GM12872 (cell line): ENCODE results near the gene TMEM52B.

Experiments used
- TF ChIP-seq, protein P1 (sequence below): IDR thresholded peaks from 3 replicates; pipeline ENCODE4 v1.5.1; 2011; ENCODE audit warnings: low read depth, mild to moderate bottlenecking, low read length, moderate library complexity; ENCODE audit not compliant: insufficient read depth

Gene TMEM52B

DNA sequence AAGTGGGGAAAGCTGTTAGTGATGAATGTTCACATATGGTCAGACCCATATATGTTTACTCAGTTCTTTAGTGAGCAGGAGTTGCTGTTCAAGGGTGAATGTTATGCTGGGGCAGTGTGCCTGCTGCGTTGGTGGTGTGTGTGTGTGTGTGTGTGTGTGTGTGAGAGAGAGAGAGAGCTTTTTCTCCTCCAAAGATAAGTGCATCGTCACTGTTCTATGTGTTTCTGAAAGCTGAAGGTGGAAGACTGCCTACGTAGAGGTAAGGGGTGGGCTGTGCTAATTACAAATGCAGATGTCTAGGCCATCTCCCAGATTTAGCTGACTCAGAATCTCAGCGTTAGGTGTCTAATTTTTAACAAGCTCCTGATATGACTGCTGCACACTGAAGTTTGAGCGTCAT is 44.4 kb downstream of the TMEM52B start:
- TF ChIP-seq, protein P1, sequence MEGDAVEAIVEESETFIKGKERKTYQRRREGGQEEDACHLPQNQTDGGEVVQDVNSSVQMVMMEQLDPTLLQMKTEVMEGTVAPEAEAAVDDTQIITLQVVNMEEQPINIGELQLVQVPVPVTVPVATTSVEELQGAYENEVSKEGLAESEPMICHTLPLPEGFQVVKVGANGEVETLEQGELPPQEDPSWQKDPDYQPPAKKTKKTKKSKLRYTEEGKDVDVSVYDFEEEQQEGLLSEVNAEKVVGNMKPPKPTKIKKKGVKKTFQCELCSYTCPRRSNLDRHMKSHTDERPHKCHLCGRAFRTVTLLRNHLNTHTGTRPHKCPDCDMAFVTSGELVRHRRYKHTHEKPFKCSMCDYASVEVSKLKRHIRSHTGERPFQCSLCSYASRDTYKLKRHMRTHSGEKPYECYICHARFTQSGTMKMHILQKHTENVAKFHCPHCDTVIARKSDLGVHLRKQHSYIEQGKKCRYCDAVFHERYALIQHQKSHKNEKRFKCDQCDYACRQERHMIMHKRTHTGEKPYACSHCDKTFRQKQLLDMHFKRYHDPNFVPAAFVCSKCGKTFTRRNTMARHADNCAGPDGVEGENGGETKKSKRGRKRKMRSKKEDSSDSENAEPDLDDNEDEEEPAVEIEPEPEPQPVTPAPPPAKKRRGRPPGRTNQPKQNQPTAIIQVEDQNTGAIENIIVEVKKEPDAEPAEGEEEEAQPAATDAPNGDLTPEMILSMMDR = no peak

DNA sequence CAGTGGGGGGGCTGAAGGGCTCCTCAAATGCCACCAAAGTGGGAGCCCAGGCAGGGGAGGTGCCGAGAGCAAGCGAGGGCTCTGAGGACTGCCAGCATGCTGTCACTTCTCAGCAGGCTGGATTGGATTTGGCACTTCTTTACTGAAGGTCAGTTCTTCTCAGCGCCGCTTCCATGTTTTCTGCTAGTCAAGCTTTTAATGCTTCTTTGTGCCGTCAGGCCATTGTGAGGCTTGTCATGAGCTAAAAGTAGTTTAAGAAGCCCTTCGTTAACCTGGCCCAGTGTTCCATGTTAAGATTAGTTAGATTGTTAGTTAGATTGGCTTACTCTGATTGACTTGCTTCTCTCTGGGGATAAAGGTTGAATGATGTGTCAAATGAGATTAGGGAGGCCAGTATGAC is 47.3 kb downstream of the TMEM52B start:
- TF ChIP-seq, protein P1 = no peak

DNA sequence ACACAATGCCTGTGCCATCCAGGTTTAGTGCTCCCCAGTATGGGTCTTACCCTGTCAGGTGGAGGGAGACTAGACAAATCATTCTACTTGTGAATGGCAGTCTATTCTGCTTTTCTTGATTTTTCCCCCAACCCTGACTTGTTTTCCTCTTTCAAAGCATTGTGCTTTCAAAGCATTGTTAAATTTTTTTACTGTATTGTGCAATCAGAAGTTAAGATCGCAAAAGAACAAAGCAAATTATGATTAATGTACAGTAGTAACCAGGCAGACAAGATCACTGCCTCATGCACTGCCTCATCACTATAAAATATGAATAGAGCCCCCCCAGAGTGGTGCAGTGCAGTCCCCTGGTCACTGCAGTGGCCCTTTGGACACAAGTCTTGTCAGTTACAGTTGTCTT is 47.9 kb downstream of the TMEM52B start:
- TF ChIP-seq, protein P1 = no peak

DNA sequence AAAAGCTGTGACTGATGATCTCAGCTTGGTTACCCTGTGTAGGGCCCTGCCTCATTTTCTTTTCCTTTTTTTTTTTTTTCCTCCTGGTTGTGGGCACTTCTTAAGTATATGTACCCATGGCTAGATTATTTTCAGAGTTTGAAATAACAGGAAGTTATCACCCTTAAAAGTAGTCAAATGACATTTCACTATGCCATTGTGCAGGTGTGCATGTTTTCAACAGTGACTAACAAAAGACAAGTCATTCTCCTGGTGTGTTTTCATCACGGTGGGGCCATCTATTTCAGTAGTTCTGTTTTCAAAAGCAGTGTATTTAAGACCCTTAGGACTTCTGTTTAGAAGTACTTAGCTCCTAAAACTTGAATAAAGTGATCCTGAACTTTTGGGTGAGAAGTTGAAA is 48.8 kb downstream of the TMEM52B start:
- TF ChIP-seq, protein P1 = no peak

DNA sequence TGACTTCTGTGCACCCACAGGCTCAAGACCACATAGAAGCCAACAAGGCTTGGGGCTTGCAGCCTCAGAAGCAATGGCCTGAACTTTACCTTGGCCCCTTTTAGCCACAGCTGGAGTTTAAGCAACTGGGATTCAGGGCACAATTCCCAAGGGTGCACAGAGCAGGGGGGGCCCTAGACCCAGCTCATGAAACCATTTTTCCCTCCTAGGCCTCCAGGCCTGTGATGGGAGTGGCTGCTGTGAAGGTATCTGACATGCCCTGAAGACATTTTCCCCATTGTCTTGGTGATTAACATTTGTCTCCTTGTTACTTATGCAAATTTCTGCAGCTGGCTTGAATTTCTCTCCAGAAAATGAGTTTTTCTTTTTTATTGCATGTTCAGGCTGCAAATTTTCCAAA is 55.7 kb downstream of the TMEM52B start:
- TF ChIP-seq, protein P1 = no peak

DNA sequence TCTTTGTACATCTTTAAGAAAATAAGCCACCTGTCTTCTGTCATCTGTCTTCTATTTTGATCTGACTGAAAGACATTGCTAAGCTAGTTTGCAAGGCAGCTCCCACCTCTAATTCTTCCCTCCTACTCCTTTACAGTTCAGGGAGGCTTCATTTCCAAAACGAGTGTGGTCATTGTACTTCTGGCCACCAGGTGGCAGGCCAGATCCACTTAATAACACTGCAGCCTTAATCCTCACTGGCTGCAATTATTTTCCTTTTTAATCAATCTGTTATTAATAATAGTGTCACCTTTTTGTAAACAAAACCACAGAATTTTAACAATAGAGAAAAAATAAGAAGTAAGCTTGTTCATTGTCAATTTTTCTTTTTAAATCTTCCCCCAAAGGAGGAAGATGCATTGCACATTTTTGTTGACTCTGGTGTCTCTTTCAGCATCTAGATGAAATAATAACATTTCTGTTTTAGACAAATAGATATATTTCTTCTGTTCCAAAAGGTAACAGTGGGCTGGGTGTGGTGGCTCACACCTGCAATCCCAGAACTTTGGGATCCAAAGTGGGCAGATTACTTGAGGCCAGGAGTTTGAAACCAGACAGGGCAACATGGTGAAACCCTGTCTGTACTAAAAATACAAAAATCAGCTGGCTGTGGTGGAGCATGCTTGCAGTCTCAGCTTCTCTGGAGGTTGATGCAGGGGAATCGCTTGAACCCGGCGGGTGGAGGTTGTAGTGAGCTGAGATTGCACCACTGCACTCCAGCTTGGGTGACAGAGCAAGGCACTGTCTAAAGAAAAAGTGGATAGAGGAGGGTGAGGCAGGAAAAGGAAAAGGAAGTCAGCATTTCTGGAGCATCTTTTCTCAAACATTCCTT is 57.2 kb downstream of the TMEM52B start:
- TF ChIP-seq, protein P1 = peak; percentile 71

DNA sequence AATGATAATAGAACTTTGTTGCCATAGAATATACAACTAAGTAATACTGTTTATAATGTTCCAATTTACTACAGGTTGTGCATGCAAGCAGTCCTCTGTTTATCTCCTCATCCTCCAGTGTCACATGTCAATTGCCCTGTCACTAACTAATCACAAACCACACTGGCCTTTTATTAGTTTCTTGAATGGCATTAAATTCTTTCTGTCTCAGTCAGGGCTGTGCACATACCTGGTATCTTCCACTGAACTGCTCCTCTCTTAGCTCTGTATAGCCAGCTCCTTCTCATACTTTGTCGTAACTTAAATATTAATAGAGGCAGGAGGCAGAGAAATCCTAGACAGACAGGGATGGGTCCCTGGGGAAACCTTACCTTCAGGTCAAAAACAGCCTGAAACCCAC is 57.9 kb downstream of the TMEM52B start:
- TF ChIP-seq, protein P1 = no peak
